SU-DHL-6 (cell line): ENCODE measurements around the gene PARVB.

Experiments
- EZH2phosphoT487 ChIP-seq: fragments of 200-600 bp; sonication (generic), shearing (Covaris generic); conservative IDR thresholded peaks from 2 replicates; pipeline ENCODE4 v1.6.1; 2018; ENCODE audit warnings: mild to moderate bottlenecking, antibody characterized with exemption, low read length, moderate library complexity, mixed read lengths
- TF ChIP-seq, protein P1 (sequence below): fragments of 200-600 bp; sonication (generic); IDR thresholded peaks from one replicate; pipeline ENCODE4 v1.5.1; 2017; ENCODE audit warnings: antibody characterized with exemption, mild to moderate bottlenecking, low read length, moderate library complexity; ENCODE audit not compliant: insufficient read depth, poor library complexity, severe bottlenecking

GRCh38 chr22:44183287-44183588 lies 159.1 kb downstream of the PARVB start:
- TF ChIP-seq, protein P1, sequence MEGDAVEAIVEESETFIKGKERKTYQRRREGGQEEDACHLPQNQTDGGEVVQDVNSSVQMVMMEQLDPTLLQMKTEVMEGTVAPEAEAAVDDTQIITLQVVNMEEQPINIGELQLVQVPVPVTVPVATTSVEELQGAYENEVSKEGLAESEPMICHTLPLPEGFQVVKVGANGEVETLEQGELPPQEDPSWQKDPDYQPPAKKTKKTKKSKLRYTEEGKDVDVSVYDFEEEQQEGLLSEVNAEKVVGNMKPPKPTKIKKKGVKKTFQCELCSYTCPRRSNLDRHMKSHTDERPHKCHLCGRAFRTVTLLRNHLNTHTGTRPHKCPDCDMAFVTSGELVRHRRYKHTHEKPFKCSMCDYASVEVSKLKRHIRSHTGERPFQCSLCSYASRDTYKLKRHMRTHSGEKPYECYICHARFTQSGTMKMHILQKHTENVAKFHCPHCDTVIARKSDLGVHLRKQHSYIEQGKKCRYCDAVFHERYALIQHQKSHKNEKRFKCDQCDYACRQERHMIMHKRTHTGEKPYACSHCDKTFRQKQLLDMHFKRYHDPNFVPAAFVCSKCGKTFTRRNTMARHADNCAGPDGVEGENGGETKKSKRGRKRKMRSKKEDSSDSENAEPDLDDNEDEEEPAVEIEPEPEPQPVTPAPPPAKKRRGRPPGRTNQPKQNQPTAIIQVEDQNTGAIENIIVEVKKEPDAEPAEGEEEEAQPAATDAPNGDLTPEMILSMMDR = no peak
- no peak for TF ChIP-seq EZH2phosphoT487
